MCF 10A (cell line): ENCODE data around the gene PAX5. TPM values are rescaled to one million over a fixed set of nuclear protein-coding genes. Genes with fewer than 3 reads are reported as not detected.

Experiments
- BruUV-seq: library from RNA; stranded (reverse); fragments of 400-500 nt; replicated peaks from 2 replicates; lab custom pipeline; 2021; lab: Mats Ljungman, UMichigan
- CTCF ChIA-PET: fragments of 300-600 bp; sonication (Branson Sonifier 250); formaldehyde crosslinking; extraction: SDS; loops from one replicate; lab custom pipeline; 2021; ENCODE audit warnings: antibody characterized with exemption, inconsistent platforms; lab: Yijun Ruan, JAX
- POLR2A ChIA-PET: fragments of 300-600, 350-650 bp; sonication (Branson Sonifier 250); formaldehyde crosslinking; extraction: SDS; loops from one replicate; lab custom pipeline; 2020; ENCODE audit warnings: antibody characterized with exemption, inconsistent platforms; lab: Yijun Ruan, JAX
- DNase-seq: peaks from one replicate; pipeline ENCODE4 v3.0.0-alpha.2; 2018; ENCODE audit not compliant: unreplicated experiment
- H3K27ac Mint-ChIP-seq: one replicate; pipeline ENCODE4 v1.8.0; 2022; ENCODE audit warnings: mild to moderate bottlenecking, low read depth, mixed read lengths; ENCODE audit not compliant: unreplicated experiment
- H3K27me3 Mint-ChIP-seq: one replicate; pipeline ENCODE4 v1.8.0; 2022; ENCODE audit warnings: mixed read lengths; ENCODE audit not compliant: insufficient read depth, unreplicated experiment
- H3K36me3 Mint-ChIP-seq: one replicate; pipeline ENCODE4 v1.8.0; 2022; ENCODE audit warnings: mild to moderate bottlenecking, moderate library complexity, mixed read lengths; ENCODE audit not compliant: insufficient read depth, unreplicated experiment
- H3K4me1 Mint-ChIP-seq: one replicate; pipeline ENCODE4 v1.8.0; 2022; ENCODE audit warnings: mixed read lengths; ENCODE audit not compliant: insufficient read depth, unreplicated experiment
- H3K4me3 Mint-ChIP-seq: one replicate; pipeline ENCODE4 v1.8.0; 2022; ENCODE audit warnings: mild to moderate bottlenecking, moderate library complexity, mixed read lengths; ENCODE audit not compliant: unreplicated experiment
- H3K9me3 Mint-ChIP-seq: one replicate; pipeline ENCODE4 v1.8.0; 2022; ENCODE audit warnings: mixed read lengths; ENCODE audit not compliant: unreplicated experiment
- CTCF ChIP-seq: fragments of 200-600 bp; IDR thresholded peaks from one replicate; pipeline ENCODE4 v1.8.0; 2022; ENCODE audit warnings: antibody characterized with exemption, mild to moderate bottlenecking; ENCODE audit not compliant: unreplicated experiment
- intact Hi-C: fragments of 100-400 bp; cut with micrococcal nuclease; formaldehyde crosslinking; loops from 2 replicates; pipeline ENCODE4 v1.14.1; 2022
- total RNA-seq: library from RNA; stranded (reverse); gene quantifications from 2 replicates; pipeline ENCODE4 v1.2.3, GENCODE V29; 2022

The PAX5 gene
- total RNA-seq, 1 experiment from 2014 or later: not detected

- intact Hi-C loops: no loop called here
Observed at GRCh38 chr9:36878986-36879982, 154.8 kb downstream of the PAX5 start.

GRCh38 chr9:36877239-36877638 is 156.8 kb downstream of the PAX5 start:
- TF ChIP-seq CTCF: no peak
- Mint-ChIP-seq H3K27ac (no peak overlapping the region), H3K4me3 (no peak overlapping the region), H3K27me3 (peaks cover 51% of the 10 kb centered on the region), H3K4me1 (no peaks in the 10 kb centered on the region), H3K36me3 (no peaks in the 10 kb centered on the region), H3K9me3 (no peaks in the 10 kb centered on the region)
- ChIA-PET CTCF (interaction anchor here (0.6 to 1.1 kb wide), 4 partner anchors 11 to 453 kb away, joined by 3 to 4 read pairs (median 3); no protein-coding TSS in a partner anchor), POLR2A (no interaction called here)
- no TSS peak for BruUV-seq
- intact Hi-C loops: no loop called here
- DNase-seq: peak; percentile 19

More at GRCh38 chr9:36878986-36879982, 154.8 kb downstream of the PAX5 start:
- ChIA-PET CTCF (interaction anchor here (0.7 to 1.1 kb wide), 4 partner anchors 29 to 383 kb away, joined by 3 to 4 read pairs (median 3); no protein-coding TSS in a partner anchor), POLR2A (interaction anchor here (0.7 kb wide), 1 partner anchor 8 kb away, joined by 4 read pairs; no protein-coding TSS in a partner anchor)
- peaks cover 58% of the 10 kb centered on the region for H3K27me3 Mint-ChIP-seq
- H3K4me1 Mint-ChIP-seq: no peaks in the 10 kb centered on the region
- BruUV-seq: no TSS peak
- no peak overlapping the region for H3K4me3 Mint-ChIP-seq
- TF ChIP-seq CTCF: no peak
- no peaks in the 10 kb centered on the region for H3K36me3 Mint-ChIP-seq
- DNase-seq: no peak
- no peak overlapping the region for H3K27ac Mint-ChIP-seq
- H3K9me3 Mint-ChIP-seq: no peaks in the 10 kb centered on the region

GRCh38 chr9:36876056-36876455 is 158.0 kb downstream of the PAX5 start:
- Mint-ChIP-seq H3K4me1 (no peaks in the 10 kb centered on the region), H3K36me3 (no peaks in the 10 kb centered on the region), H3K27ac (no peak overlapping the region), H3K4me3 (no peak overlapping the region), H3K9me3 (no peaks in the 10 kb centered on the region), H3K27me3 (peaks cover 45% of the 10 kb centered on the region)
- no peak for TF ChIP-seq CTCF
- no peak for DNase-seq
- CTCF ChIA-PET: interaction anchor here (0.6 to 5.5 kb wide), 5 partner anchors 85 to 535 kb away, joined by 3 to 128 read pairs (median 4); no protein-coding TSS in a partner anchor
- POLR2A ChIA-PET: no interaction called here
- intact Hi-C loops: no loop called here
- BruUV-seq: no TSS peak

- intact Hi-C loops: loop anchor here (5.0 kb wide), 2 partner anchors 387 to 537 kb away; no protein-coding TSS in a partner anchor
- H3K4me1 Mint-ChIP-seq: no peaks in the 10 kb centered on the region
- no peaks in the 10 kb centered on the region for H3K36me3 Mint-ChIP-seq
- peaks cover 47% of the 10 kb centered on the region for H3K27me3 Mint-ChIP-seq
- DNase-seq: peak; percentile 62
- no peaks in the 10 kb centered on the region for H3K9me3 Mint-ChIP-seq
- peak overlapping the region; percentile 68 for H3K27ac Mint-ChIP-seq
- no peak for TF ChIP-seq CTCF
- CTCF ChIA-PET: interaction anchor here (0.5 to 5.5 kb wide), 17 partner anchors 11 to 607 kb away, joined by 3 to 128 read pairs (median 3); no protein-coding TSS in a partner anchor
- no peak overlapping the region for H3K4me3 Mint-ChIP-seq
- POLR2A ChIA-PET: no interaction called here
- BruUV-seq: no TSS peak
Observed at GRCh38 chr9:36874921-36875320, 159.1 kb downstream of the PAX5 start.
